ENCODE measurements around the gene PTPN14.

PTPN14 gene

GRCh38 chr1:214467078-214467585 lies 84.3 kb downstream of the PTPN14 start:
- in situ Hi-C loops (cut with MboI; ENCODE audit: low pct_unique_long_range_greater_than_20kb, low sequenced_read_pairs), result no loop called here
- DNase-seq, result no peak

- in situ Hi-C loops (cut with MboI; ENCODE audit: low pct_unique_long_range_greater_than_20kb, low sequenced_read_pairs), result no loop called here
- DNase-seq, result no peak
Observed at GRCh38 chr1:214466403-214467077, 84.9 kb downstream of the PTPN14 start.

GRCh38 chr1:214464445-214465287 lies 86.7 kb downstream of the PTPN14 start:
- in situ Hi-C loops (cut with MboI; ENCODE audit: low pct_unique_long_range_greater_than_20kb, low sequenced_read_pairs), result no loop called here
- no peak for DNase-seq

DNA sequence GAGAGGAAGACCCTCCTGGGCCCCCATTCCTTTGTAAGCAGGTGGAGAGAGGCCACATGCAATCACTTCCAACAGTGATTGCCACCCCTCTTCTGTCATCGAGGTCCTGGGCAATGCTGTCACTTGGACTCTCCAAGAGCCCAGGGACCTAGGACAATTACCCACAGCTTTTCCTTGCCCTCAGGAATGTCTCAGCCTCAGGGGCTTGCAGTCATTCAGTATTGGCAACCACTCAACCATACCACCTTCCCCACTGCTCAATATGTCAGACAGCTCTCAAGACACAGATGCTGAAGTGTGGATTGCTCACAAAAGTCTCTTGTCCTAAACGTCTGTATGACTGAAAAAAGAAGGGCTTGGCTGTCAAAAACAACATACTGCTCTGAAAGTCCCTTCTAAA lies 87.8 kb downstream of the PTPN14 start:
- DNase-seq, result no peak

GRCh38 chr1:214462882-214463281 lies 88.5 kb downstream of the PTPN14 start:
- in situ Hi-C loops (cut with MboI; ENCODE audit: low pct_unique_long_range_greater_than_20kb, low sequenced_read_pairs), result no loop called here
- DNase-seq, result no peak

More for the DNA sequence above, 87.8 kb downstream of the PTPN14 start:
- in situ Hi-C loops (cut with MboI; ENCODE audit: low pct_unique_long_range_greater_than_20kb, low sequenced_read_pairs), result no loop called here

DNA sequence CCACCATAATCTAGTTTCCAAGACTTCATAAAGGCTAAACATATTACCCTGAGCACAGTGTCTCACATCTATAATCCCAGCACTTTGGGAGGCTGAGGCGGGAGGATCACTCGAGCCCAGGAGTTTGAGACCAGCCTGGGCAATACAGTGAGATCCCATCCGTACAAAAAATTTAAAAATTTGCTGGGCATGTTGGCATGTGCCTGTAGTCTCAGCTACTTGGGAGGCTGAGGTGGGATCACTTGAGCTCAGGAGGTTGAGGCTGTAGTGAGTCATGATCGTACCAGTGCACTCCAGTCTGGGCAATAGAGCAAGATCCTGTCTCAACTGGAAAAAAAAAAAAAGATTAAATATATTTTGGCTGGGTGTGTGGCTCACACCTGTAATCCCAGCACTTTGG lies 90.1 kb downstream of the PTPN14 start:
- DNase-seq, result no peak
- in situ Hi-C loops (cut with MboI; ENCODE audit: low pct_unique_long_range_greater_than_20kb, low sequenced_read_pairs), result no loop called here

DNA sequence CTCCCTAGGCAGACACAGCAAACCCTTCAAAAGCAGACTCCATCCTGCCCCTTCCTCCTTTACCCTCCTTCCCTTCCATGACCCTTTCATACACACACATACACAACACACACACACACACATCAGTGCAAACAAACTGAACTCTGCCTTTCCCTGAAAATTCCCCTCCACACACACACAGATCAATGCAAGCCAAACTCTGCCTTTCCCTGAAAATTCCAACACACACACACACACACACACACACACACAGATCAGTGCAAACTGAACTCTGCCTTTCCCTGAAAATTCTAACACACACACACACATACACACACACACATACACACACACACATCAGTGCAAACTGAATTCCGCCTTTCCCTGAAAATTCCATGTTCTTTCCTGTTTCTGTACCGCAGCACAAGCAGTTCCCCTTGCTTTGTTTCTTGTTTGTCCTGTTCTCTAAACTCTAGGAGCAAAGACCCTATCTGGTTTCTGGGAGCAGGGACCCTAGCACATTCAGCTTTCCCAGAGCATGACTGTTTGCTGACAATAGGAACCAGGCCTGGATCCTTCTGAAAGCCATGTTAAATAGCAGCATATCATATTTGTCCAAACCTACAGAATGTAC lies 91.0 kb downstream of the PTPN14 start:
- in situ Hi-C loops (cut with MboI; ENCODE audit: low pct_unique_long_range_greater_than_20kb, low sequenced_read_pairs), result no loop called here
- DNase-seq, result no peak

GRCh38 chr1:214459895-214460294 lies 91.5 kb downstream of the PTPN14 start:
- DNase-seq, result no peak
- in situ Hi-C loops (cut with MboI; ENCODE audit: low pct_unique_long_range_greater_than_20kb, low sequenced_read_pairs), result no loop called here

GRCh38 chr1:214458541-214458940 lies 92.9 kb downstream of the PTPN14 start:
- in situ Hi-C loops (cut with MboI; ENCODE audit: low pct_unique_long_range_greater_than_20kb, low sequenced_read_pairs), result no loop called here
- DNase-seq, result no peak

- in situ Hi-C loops (cut with MboI; ENCODE audit: low pct_unique_long_range_greater_than_20kb, low sequenced_read_pairs), result no loop called here
- DNase-seq, result no peak
Observed at GRCh38 chr1:214455971-214456867, 95.2 kb downstream of the PTPN14 start.

GRCh38 chr1:214455479-214455878 lies 95.9 kb downstream of the PTPN14 start:
- peak; percentile 51 for DNase-seq
- in situ Hi-C loops (cut with MboI; ENCODE audit: low pct_unique_long_range_greater_than_20kb, low sequenced_read_pairs), result no loop called here

- in situ Hi-C loops (cut with MboI; ENCODE audit: low pct_unique_long_range_greater_than_20kb, low sequenced_read_pairs), result no loop called here
- DNase-seq, result peak; percentile 66
Observed at GRCh38 chr1:214454569-214455396, 96.6 kb downstream of the PTPN14 start.

DNA sequence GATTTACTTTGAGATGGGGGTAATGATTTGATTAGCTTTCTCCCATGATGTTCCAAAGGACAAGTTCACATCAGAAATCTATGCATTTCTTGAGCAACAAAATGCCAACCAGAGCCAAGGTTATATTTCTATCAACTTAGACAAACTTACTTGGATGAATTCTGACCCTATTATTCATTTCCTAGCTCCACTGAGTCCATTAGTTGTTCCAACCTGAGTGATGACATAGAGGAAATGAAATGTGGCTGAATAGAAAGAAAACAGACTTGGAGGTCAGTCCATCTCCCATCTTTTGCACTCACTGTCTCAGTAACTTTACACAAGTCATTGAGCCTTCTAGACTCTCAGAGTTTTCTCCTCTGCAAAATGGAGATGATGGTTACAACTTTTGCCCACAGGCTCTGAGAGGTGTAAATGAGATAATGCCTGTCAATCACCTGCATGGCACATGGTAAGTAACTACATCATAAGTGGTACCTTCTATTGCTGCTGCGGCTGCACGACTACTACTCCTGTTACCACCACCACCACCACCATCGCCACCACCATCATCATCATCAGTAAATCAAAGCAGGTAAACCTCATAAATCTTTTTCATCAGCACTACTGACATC lies 98.2 kb downstream of the PTPN14 start:
- in situ Hi-C loops (cut with MboI; ENCODE audit: low pct_unique_long_range_greater_than_20kb, low sequenced_read_pairs), result no loop called here

DNA sequence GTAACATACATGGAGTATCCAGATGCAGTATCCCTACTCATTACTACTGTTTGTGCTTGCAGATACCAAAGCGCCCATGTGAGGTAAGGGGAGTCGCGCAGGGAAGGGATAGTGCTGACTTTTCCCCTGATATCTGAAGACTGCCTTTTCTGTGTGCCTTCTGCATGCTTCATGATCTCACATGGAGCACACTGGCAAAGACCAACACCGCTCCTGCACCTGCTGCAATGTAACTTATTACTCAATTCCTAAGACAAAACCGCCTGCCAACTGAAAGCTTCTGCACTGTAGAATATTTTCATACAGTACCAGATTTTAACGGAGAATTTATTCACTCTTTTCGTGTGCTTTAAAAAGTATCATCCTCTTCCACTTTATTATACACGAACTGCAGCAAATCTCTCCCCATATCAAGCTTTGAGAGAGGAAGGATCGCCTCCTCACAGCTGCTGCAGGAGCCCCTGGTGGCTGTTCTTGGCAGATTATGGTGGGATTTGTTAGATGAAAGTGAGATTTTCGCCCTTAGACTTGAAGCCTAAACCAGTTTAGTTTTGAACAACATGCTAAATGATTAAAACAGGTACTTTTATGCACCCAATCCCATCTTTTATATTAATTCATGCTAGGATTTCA lies 99.1 kb downstream of the PTPN14 start:
- DNase-seq, result no peak
- in situ Hi-C loops (cut with MboI; ENCODE audit: low pct_unique_long_range_greater_than_20kb, low sequenced_read_pairs), result no loop called here

More for the DNA sequence above, 98.2 kb downstream of the PTPN14 start:
- DNase-seq, result no peak

DNA sequence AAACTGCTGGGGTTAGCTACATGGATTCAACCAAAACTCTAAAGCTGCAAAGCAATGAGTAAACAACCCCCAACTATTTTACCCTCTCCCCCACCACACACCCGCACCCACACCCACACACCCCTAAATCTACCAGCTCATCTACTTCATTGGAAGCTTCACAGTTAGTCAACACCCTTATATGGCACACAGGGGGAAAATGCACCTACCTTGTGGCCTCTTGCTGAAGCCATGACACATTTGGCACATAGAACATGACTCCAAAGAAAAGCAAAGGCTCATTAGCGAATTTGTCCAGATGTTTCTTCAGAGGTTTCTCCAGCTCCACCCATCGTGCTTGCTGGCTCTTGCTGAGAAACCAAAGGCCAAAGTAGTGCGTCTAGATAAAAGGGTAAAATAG lies 99.8 kb downstream of the PTPN14 start:
- DNase-seq, result no peak
- in situ Hi-C loops (cut with MboI; ENCODE audit: low pct_unique_long_range_greater_than_20kb, low sequenced_read_pairs), result no loop called here

DNA sequence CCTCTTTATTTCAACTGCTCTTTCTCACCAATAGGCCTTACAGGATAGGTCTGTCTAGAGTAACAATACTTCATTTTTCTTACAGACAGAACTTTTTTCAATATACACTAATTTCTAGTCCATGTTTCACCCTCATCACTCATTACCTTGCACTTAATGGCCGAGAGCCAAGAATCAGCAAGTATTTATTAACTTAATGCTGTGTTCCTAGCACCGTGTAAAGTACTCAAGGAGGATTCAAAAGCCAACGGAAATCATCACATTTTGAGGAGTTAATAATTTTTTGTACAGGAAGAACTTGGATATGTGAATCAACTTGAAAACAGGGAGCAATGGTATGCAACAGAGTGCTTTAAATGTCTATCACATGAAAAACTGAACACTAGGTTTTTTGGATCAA lies 102.0 kb downstream of the PTPN14 start:
- in situ Hi-C loops (cut with MboI; ENCODE audit: low pct_unique_long_range_greater_than_20kb, low sequenced_read_pairs), result no loop called here
- DNase-seq, result no peak

DNA sequence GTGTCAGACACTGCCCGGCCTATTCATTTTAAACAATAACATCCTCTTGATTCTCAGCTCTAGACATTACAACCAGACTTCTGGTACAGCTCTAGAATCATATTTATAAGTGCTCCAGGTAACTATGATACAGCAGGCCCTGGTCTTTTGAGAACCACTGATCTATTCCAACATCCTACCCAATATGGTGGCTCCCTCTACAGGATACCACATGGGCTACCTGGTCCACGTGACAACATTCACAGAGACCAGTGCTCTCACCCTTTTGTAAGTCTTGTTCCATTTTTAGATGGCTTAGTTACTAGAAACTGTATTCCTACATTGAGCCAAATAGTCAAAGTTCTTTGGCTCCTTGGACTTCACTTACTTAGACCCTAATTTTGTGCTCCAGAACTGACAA lies 102.9 kb downstream of the PTPN14 start:
- in situ Hi-C loops (cut with MboI; ENCODE audit: low pct_unique_long_range_greater_than_20kb, low sequenced_read_pairs), result no loop called here
- no peak for DNase-seq

GRCh38 chr1:214447557-214447871 lies 103.9 kb downstream of the PTPN14 start:
- in situ Hi-C loops (cut with MboI; ENCODE audit: low pct_unique_long_range_greater_than_20kb, low sequenced_read_pairs), result no loop called here
- DNase-seq, result no peak

Data from KBM-7 (cell line).